Measurements from ENCODE around the gene MGAT4A. TPM values are rescaled to one million over a fixed set of nuclear protein-coding genes. Genes with fewer than 3 reads are reported as not detected.
A peak's percentile ranks its signal among the peaks of the same experiment; 100 is the strongest.

The MGAT4A gene
- total RNA-seq, 1 donor from 2014 or later: 1.7 TPM

DNA sequence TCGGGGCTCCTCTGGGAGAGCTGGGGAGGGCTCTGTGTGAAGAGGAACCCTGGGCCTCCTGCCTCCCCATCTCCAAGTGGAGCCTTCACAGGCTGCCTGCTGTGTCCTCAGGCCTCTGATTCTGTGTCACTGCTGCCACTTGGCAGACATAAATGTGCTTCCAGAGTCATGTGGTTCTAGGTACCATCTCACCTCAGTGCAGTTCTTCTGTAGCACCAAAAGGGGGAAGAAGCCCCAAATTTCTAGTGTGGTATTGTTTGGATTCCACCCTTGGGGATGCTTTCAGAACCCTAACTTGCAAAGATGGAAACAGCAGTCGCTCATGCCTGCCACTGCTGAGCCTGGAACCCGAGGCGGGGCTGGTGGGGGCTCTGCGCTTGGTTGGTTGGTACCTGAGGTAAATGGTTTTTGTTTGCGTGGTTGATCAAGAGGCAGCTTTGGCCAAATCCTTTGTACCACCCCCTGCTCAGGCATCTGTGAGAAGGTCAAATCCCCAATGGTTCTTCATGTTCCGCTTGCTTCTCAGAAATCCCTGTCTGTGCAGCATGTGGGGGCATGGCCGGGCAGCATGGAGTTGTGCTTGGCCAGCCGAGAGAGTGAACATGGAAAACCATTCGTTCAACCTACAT is 150.2 kb downstream of the MGAT4A start:
- no peaks in the 10 kb centered on the region for H3K9me3 Mint-ChIP-seq (ENCODE audit: unreplicated experiment)
- FAIRE-seq (no peak), DNase-seq (ENCODE audit: low read depth) (no peak)
- no peaks in the 10 kb centered on the region for H3K27me3 Mint-ChIP-seq (ENCODE audit: low read depth, unreplicated experiment)
- no peak overlapping the region for H3K4me3 Mint-ChIP-seq (ENCODE audit: unreplicated experiment)
- H3K4me1 Mint-ChIP-seq (ENCODE audit: low read depth, unreplicated experiment): no peaks in the 10 kb centered on the region
- no peaks in the 10 kb centered on the region for H4K20me1 ChIP-seq (ENCODE audit: insufficient read depth, low read length)
- H3K4me3 ChIP-seq (ENCODE audit: insufficient read depth, low read depth, low read length): no peak overlapping the region
- H3K27me3 ChIP-seq (ENCODE audit: insufficient read depth, low read length): no peaks in the 10 kb centered on the region
- H3K36me3 Mint-ChIP-seq (ENCODE audit: low read depth, unreplicated experiment): peaks cover 16% of the 10 kb centered on the region
- no peak overlapping the region for H2AFZ ChIP-seq (ENCODE audit: low read depth, low read length)
- peaks cover 10% of the 10 kb centered on the region for H3K36me3 ChIP-seq (ENCODE audit: insufficient read depth, low read length)
- H3K27ac ChIP-seq (ENCODE audit: low read depth, low read length): no peak overlapping the region
- H3K4me1 ChIP-seq (ENCODE audit: insufficient read depth, low read length): no peaks in the 10 kb centered on the region
- no peaks in the 10 kb centered on the region for H3K9me3 ChIP-seq (ENCODE audit: insufficient read depth, low read depth, low read length)
- no peak overlapping the region for H3K27ac Mint-ChIP-seq (ENCODE audit: unreplicated experiment)
- no peaks in the 10 kb centered on the region for H3K79me2 ChIP-seq (ENCODE audit: insufficient read depth, low read length)
- TF ChIP-seq EZH2 (IDR thresholded peaks at IDR 0.05; ENCODE audit: insufficient read depth, low read length): no peak
- TF ChIP-seq, protein P1, sequence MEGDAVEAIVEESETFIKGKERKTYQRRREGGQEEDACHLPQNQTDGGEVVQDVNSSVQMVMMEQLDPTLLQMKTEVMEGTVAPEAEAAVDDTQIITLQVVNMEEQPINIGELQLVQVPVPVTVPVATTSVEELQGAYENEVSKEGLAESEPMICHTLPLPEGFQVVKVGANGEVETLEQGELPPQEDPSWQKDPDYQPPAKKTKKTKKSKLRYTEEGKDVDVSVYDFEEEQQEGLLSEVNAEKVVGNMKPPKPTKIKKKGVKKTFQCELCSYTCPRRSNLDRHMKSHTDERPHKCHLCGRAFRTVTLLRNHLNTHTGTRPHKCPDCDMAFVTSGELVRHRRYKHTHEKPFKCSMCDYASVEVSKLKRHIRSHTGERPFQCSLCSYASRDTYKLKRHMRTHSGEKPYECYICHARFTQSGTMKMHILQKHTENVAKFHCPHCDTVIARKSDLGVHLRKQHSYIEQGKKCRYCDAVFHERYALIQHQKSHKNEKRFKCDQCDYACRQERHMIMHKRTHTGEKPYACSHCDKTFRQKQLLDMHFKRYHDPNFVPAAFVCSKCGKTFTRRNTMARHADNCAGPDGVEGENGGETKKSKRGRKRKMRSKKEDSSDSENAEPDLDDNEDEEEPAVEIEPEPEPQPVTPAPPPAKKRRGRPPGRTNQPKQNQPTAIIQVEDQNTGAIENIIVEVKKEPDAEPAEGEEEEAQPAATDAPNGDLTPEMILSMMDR (IDR thresholded peaks at IDR 0.05; ENCODE audit: insufficient read depth, low read depth, low read length): no peak
- no peak overlapping the region for H3K9ac ChIP-seq (ENCODE audit: low read length)
- no peak overlapping the region for H3K4me2 ChIP-seq (ENCODE audit: low read length)

GRCh38 chr2:98579926-98580325 is 151.0 kb downstream of the MGAT4A start:
- no peaks in the 10 kb centered on the region for H4K20me1 ChIP-seq (ENCODE audit: insufficient read depth, low read length)
- H3K36me3 ChIP-seq (ENCODE audit: insufficient read depth, low read length): peaks cover 10% of the 10 kb centered on the region
- H2AFZ ChIP-seq (ENCODE audit: low read depth, low read length): no peak overlapping the region
- DNase-seq (ENCODE audit: low read depth): no peak
- Mint-ChIP-seq H3K36me3 (ENCODE audit: low read depth, unreplicated experiment) (peaks cover 16% of the 10 kb centered on the region), H3K4me1 (ENCODE audit: low read depth, unreplicated experiment) (no peaks in the 10 kb centered on the region), H3K27ac (ENCODE audit: unreplicated experiment) (peak overlapping the region; percentile 49), H3K9me3 (ENCODE audit: unreplicated experiment) (no peaks in the 10 kb centered on the region), H3K4me3 (ENCODE audit: unreplicated experiment) (no peak overlapping the region), H3K27me3 (ENCODE audit: low read depth, unreplicated experiment) (no peaks in the 10 kb centered on the region)
- FAIRE-seq: no peak
- no peaks in the 10 kb centered on the region for H3K4me1 ChIP-seq (ENCODE audit: insufficient read depth, low read length)
- no peak overlapping the region for H3K4me2 ChIP-seq (ENCODE audit: low read length)
- H3K4me3 ChIP-seq (ENCODE audit: insufficient read depth, low read depth, low read length): no peak overlapping the region
- no peak overlapping the region for H3K9ac ChIP-seq (ENCODE audit: low read length)
- H3K27me3 ChIP-seq (ENCODE audit: insufficient read depth, low read length): no peaks in the 10 kb centered on the region
- H3K27ac ChIP-seq (ENCODE audit: low read depth, low read length): no peak overlapping the region
- no peak for TF ChIP-seq EZH2 (IDR thresholded peaks at IDR 0.05; ENCODE audit: insufficient read depth, low read length)
- TF ChIP-seq, protein P1 (IDR thresholded peaks at IDR 0.05; ENCODE audit: insufficient read depth, low read depth, low read length): no peak
- no peaks in the 10 kb centered on the region for H3K79me2 ChIP-seq (ENCODE audit: insufficient read depth, low read length)
- H3K9me3 ChIP-seq (ENCODE audit: insufficient read depth, low read depth, low read length): no peaks in the 10 kb centered on the region

- FAIRE-seq (no peak), DNase-seq (ENCODE audit: low read depth) (no peak)
- Histone ChIP-seq H4K20me1 (ENCODE audit: insufficient read depth, low read length) (no peaks in the 10 kb centered on the region), H3K9me3 (ENCODE audit: insufficient read depth, low read depth, low read length) (no peaks in the 10 kb centered on the region), H3K4me2 (ENCODE audit: low read length) (no peak overlapping the region), H2AFZ (ENCODE audit: low read depth, low read length) (no peak overlapping the region), H3K4me1 (ENCODE audit: insufficient read depth, low read length) (no peaks in the 10 kb centered on the region), H3K36me3 (ENCODE audit: insufficient read depth, low read length) (peaks cover 7% of the 10 kb centered on the region), H3K27ac (ENCODE audit: low read depth, low read length) (no peak overlapping the region), H3K9ac (ENCODE audit: low read length) (no peak overlapping the region), H3K27me3 (ENCODE audit: insufficient read depth, low read length) (no peaks in the 10 kb centered on the region), H3K4me3 (ENCODE audit: insufficient read depth, low read depth, low read length) (no peak overlapping the region), H3K79me2 (ENCODE audit: insufficient read depth, low read length) (no peaks in the 10 kb centered on the region)
- H3K27ac Mint-ChIP-seq (ENCODE audit: unreplicated experiment): no peak overlapping the region
- H3K9me3 Mint-ChIP-seq (ENCODE audit: unreplicated experiment): no peaks in the 10 kb centered on the region
- no peaks in the 10 kb centered on the region for H3K27me3 Mint-ChIP-seq (ENCODE audit: low read depth, unreplicated experiment)
- H3K4me3 Mint-ChIP-seq (ENCODE audit: unreplicated experiment): no peak overlapping the region
- no peak for TF ChIP-seq EZH2 (IDR thresholded peaks at IDR 0.05; ENCODE audit: insufficient read depth, low read length)
- TF ChIP-seq, protein P1 (IDR thresholded peaks at IDR 0.05; ENCODE audit: insufficient read depth, low read depth, low read length): no peak
- peaks cover 17% of the 10 kb centered on the region for H3K36me3 Mint-ChIP-seq (ENCODE audit: low read depth, unreplicated experiment)
- no peaks in the 10 kb centered on the region for H3K4me1 Mint-ChIP-seq (ENCODE audit: low read depth, unreplicated experiment)
Measured at GRCh38 chr2:98578231-98578630, 152.7 kb downstream of the MGAT4A start.

All from astrocyte (in vitro differentiated cells and primary cell).